ENCODE data around the gene ANXA2R. TPM values are rescaled to one million over a fixed set of nuclear protein-coding genes. Genes with fewer than 3 reads are reported as not detected.

Gene ANXA2R
- polyA plus RNA-seq, 6 donors from 2014 or later, result 22.2 to 46.4 (median 32.5) TPM

DNA sequence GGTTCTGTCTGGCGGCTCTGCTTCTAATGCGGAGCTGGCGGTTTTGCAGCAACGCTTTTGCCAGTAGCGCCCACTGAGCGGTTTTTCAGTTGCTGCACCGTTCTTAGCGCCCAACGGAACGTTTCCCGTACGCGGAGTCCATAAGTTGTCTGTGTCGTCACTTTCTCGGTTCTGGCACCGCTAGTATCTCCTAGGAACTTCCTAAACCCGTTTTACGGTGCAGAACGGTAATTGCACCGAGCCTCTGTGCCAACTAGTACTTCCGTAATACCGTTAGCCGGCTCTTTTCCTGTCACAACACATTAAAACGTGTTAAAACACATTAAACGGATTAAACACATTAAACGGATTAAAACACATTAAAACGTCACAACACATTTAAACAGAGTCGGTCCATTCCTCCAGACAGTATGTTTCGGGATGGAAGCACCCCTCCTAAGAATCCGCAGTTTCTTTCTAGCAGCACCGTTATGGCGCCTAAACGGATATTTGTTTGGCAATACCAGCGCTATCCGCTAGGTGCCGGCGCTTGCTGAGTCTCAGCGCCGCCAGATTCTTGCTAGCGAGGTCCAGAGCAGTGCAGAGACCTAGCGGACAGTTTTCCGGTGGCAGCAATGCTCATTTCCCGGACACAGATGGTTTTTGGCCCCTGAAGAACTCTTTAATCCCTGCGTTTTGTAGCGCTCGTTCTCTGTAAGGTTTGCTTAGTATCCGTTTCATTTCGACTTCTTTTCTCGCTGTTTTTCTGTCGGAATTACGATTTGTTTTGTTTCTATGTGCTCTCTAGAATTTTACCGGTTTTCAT lies 45.4 kb downstream of the ANXA2R start:
- ATAC-seq (ENCODE audit: low read depth in 2 of 2) (peak; percentile 51 to 59), DNase-seq (peak; percentile 86)
- no peaks in the 10 kb centered on the region for H3K9me3 Mint-ChIP-seq
- peaks cover 0 to 7% of the 10 kb centered on the region in 2 donors for H3K36me3 Mint-ChIP-seq
- peak overlapping the region; percentile 98 to 100 (median 100) for H3K27ac Mint-ChIP-seq
- H3K27me3 Mint-ChIP-seq, result peaks cover 0 to 3% (median 1%) of the 10 kb centered on the region in 3 donors
- H3K4me3 Mint-ChIP-seq, result peak overlapping the region; percentile 94 to 100 (median 100)
- peaks cover 30 to 37% (median 31%) of the 10 kb centered on the region in 3 donors for H3K4me1 Mint-ChIP-seq

- H3K4me1 Mint-ChIP-seq, result peaks cover 34 to 42% (median 36%) of the 10 kb centered on the region in 3 donors
- ATAC-seq (ENCODE audit: low read depth in 2 of 2) (no peak), DNase-seq (no peak)
- H3K4me3 Mint-ChIP-seq, result peak overlapping the region; percentile 94 to 100 (median 100)
- H3K27ac Mint-ChIP-seq, result peak overlapping the region; percentile 99 to 100 (median 100)
- H3K9me3 Mint-ChIP-seq, result no peaks in the 10 kb centered on the region
- no peaks in the 10 kb centered on the region for H3K27me3 Mint-ChIP-seq
- H3K36me3 Mint-ChIP-seq, result peaks cover 0 to 7% of the 10 kb centered on the region in 2 donors
These were observed 45.9 kb downstream of the ANXA2R start for GRCh38 chr5:42994246-42994554.

GRCh38 chr5:42993516-42994245 lies 46.4 kb downstream of the ANXA2R start:
- ATAC-seq (ENCODE audit: low read depth in 2 of 2), result peak; percentile 5 to 13
- H3K36me3 Mint-ChIP-seq, result peaks cover 0 to 7% of the 10 kb centered on the region in 2 donors
- peak; percentile 64 for DNase-seq
- H3K9me3 Mint-ChIP-seq, result peaks cover 0 to 2% (median 0%) of the 10 kb centered on the region in 7 donors
- no peaks in the 10 kb centered on the region for H3K27me3 Mint-ChIP-seq
- H3K4me1 Mint-ChIP-seq, result peaks cover 36 to 47% (median 38%) of the 10 kb centered on the region in 3 donors
- H3K4me3 Mint-ChIP-seq, result peak overlapping the region; percentile 94 to 100 (median 100)
- peak overlapping the region; percentile 99 to 100 (median 100) for H3K27ac Mint-ChIP-seq

GRCh38 chr5:42992088-42992879 lies 47.8 kb downstream of the ANXA2R start:
- peak overlapping the region; percentile 99 to 100 (median 100) for H3K27ac Mint-ChIP-seq
- peaks cover 36 to 51% (median 45%) of the 10 kb centered on the region in 3 donors for H3K4me1 Mint-ChIP-seq
- H3K36me3 Mint-ChIP-seq, result peaks cover 3 to 7% of the 10 kb centered on the region in 2 donors
- H3K27me3 Mint-ChIP-seq, result no peaks in the 10 kb centered on the region
- H3K4me3 Mint-ChIP-seq, result peak overlapping the region; percentile 94 to 100 (median 100)
- peaks cover 0 to 2% (median 0%) of the 10 kb centered on the region in 7 donors for H3K9me3 Mint-ChIP-seq
- DNase-seq (peak; percentile 81), ATAC-seq (ENCODE audit: low read depth in 2 of 2) (peak; percentile 37)

DNA sequence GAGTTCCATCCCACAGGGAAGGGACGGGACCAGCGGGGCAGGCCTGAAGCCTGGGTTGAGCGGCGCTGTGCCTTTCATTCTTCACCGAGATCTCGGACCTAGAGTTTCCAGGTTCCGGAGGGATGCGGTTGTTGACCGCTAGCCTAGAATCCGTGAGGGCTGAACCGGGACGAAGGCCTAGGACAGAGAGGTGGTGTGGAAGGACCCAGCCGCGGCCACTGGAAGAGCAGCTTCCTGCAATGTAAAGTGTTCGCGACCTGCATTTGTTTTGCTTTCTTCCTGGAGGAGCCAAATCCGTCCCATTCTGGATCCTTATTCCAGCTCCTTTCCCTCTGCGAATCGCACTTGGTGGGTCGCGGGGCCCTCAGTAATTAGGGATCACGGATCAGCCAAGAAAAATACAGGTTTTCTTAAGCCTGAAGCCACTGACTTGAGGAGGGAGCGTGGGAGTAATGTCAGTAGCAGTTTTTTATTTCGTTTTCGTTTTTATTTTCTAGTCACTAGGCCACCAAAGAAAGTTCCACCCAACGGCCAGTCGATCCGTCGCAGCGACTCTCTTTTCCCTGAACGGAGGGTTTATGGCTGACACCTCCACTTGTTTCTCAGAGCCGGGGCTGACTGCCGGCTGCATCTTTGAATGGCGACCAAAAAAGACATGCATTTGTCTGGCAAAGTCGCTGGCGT lies 48.6 kb downstream of the ANXA2R start:
- Mint-ChIP-seq H3K27me3 (no peaks in the 10 kb centered on the region), H3K27ac (peak overlapping the region; percentile 99 to 100 (median 100)), H3K4me1 (peaks cover 39 to 58% (median 46%) of the 10 kb centered on the region in 3 donors), H3K4me3 (peak overlapping the region; percentile 94 to 100 (median 100)), H3K9me3 (peaks cover 0 to 2% (median 0%) of the 10 kb centered on the region in 7 donors), H3K36me3 (peaks cover 4 to 11% of the 10 kb centered on the region in 2 donors)
- ATAC-seq (ENCODE audit: low read depth in 2 of 2) (peak in 1 of 2 donors; percentile 6), DNase-seq (no peak)

- DNase-seq, result no peak
- peaks cover 7 to 18% of the 10 kb centered on the region in 2 donors for H3K36me3 Mint-ChIP-seq
These were observed 49.2 kb downstream of the ANXA2R start for GRCh38 chr5:42990892-42991291.

More at GRCh38 chr5:42990892-42991291, 49.2 kb downstream of the ANXA2R start:
- no peak for ATAC-seq (ENCODE audit: low read depth in 2 of 2)
- peaks cover 0 to 2% (median 0%) of the 10 kb centered on the region in 7 donors for H3K9me3 Mint-ChIP-seq
- peaks cover 41 to 64% (median 49%) of the 10 kb centered on the region in 3 donors for H3K4me1 Mint-ChIP-seq
- peak overlapping the region; percentile 88 to 100 (median 100) for H3K27ac Mint-ChIP-seq
- peak overlapping the region; percentile 94 to 100 (median 100) for H3K4me3 Mint-ChIP-seq
- H3K27me3 Mint-ChIP-seq, result no peaks in the 10 kb centered on the region

Other genes with a start within 250 kb of the ANXA2R start
- under 1 TPM in 3 of 6 donors, not detected in 3; 0.49 to 0.61 (median 0.50) TPM for gene SELENOP, start 228.4 kb downstream of the ANXA2R start, polyA plus RNA-seq (ENCODE audit: low read depth in 6 of 6)
- 10 to 100 TPM; 50.0 to 70.5 (median 54.2) TPM for gene ZNF131, start 80.6 kb upstream of the ANXA2R start, polyA plus RNA-seq (ENCODE audit: low read depth in 6 of 6)
- under 1 TPM in 4 of 6 donors, not detected in 2; 0.09 to 0.90 (median 0.22) TPM for gene NIM1K, start 151.9 kb upstream of the ANXA2R start, polyA plus RNA-seq (ENCODE audit: low read depth in 6 of 6)